NCI-H460 (cell line): ENCODE data around the gene COL23A1. TPM values are rescaled to one million over a fixed set of nuclear protein-coding genes. Genes with fewer than 3 reads are reported as not detected.

Experiments
- DNase-seq: peaks from one replicate; pipeline ENCODE4 v3.0.0-alpha.2; 2016; ENCODE audit warnings: low read depth; ENCODE audit errors: extremely low read depth
- total RNA-seq: library from RNA; depleted of rRNA; stranded (reverse); fragments of >200 nt; shearing (Covaris generic); gene quantifications from 2 replicates; pipeline ENCODE4 v1.2.3, GENCODE V29; 2014

COL23A1 gene
- total RNA-seq, 1 experiment from 2014 or later = not detected

DNA sequence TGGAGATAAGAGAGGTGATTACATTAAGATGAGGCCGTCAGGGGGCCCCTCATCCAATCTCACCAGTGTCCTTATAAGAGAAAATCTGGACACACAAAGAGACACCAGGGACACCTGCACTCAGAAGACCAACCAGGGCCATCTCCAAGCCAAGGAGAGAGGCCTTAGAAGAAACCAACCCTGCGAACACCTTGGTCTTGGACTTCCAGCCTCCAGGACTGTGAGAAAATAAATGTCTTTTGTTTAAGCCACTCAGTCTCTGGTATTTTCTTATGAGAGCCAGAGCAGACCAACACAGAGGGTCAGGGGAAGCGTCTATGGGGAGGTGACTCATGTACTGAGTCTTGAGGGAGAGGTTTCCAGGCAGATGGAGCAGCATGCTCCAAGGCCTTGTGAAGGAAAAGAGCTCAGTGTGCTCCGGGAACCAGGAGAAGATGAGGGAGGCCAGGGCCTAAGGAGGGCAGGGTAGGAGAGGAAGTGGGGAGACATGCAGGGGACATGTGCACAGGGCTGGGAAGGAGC is 363.0 kb downstream of the COL23A1 start:
- no peak for DNase-seq

GRCh38 chr5:178225174-178225573 is 365.0 kb downstream of the COL23A1 start:
- DNase-seq = no peak

GRCh38 chr5:178224403-178224802 is 365.8 kb downstream of the COL23A1 start:
- DNase-seq = no peak

DNA sequence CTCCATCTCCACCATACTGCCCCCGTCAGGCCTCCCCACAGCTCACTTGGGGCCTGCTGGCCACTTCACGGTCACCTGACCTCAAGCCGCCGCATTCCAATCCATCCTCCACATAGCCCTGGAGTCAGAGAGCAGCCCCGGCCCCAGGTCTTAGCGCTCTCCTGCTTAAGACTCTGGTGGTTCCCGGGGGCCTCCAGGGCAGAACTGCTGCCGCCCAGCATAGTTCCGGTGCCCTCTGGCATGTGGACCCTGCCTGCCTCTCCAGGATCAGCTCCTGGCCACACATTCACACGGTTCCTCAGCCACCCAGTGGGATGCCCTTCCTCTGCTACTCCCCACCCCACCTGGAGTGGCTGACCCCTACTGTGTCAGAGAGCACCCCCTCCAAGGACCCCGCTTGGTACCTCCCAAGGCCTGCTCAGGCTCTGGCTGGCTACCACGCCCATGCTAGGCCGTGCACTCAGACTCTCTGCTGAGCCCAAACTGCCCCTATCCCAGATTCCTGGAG is 366.3 kb downstream of the COL23A1 start:
- DNase-seq = no peak

DNA sequence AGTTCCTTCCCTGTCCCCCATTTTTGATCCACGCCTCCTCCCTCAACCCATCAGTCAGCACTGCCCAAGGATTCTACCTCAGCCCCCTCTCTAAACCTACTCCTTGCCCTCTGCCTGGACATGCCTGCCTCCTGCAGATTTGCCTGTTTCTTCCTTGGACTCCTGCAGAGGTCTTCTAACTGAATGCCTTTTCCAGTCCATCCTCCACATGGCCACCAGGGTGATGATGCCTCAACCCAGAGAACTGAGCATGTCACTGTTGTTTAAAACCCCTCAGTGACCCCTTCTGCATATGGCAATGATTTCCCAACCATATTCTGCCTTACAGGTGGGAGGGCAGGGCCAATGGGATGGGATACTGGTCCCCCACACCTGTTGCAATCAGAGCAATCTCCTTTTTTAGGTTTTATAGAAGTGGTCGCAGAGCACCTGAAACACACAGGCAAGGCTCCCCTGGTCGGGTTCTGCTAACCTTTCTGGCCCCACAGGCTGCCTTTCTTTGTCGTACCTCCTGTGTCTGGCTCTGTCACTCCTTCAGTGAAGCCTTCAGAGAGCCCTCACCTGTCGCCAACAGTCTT is 366.9 kb downstream of the COL23A1 start:
- no peak for DNase-seq

GRCh38 chr5:178222292-178222691 is 367.9 kb downstream of the COL23A1 start:
- no peak for DNase-seq

DNA sequence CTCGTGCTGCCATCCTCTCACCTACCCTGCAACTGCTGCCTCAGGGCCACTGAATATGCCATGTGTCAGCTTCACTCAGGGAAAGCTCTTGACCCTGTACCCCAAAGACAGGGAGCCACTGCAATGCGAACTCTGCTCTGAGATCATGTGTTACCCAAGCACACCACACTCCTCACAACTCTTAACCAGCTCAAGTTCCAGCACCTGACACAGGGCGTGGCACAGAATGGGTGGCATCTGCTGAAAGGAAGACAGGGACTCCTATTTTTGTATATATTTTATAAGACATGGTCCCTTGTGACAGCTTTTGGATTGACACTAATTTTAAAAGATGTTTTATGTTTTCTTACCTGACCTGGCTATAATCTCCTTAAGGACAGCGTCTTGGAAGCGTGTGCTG is 368.3 kb downstream of the COL23A1 start:
- no peak for DNase-seq

GRCh38 chr5:178221282-178221681 is 368.9 kb downstream of the COL23A1 start:
- no peak for DNase-seq

DNA sequence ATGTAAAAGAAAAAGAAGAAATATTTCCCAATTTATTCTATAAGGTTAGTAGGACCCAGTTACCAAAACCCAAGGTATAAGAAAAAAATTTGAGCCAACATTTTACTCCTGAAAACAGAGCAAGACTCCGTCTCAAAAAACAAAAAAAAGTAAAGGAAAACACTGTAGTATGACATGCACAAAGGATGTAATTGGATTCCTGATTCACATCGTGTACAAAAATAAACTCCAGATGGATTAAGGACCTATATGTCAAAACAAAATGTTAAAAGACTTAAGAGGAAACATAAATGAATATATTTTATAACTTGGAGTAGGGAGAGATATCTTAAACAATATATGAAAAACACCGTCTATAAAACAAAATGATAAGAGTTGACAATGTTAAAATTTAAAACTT is 371.4 kb downstream of the COL23A1 start:
- no peak for DNase-seq

DNA sequence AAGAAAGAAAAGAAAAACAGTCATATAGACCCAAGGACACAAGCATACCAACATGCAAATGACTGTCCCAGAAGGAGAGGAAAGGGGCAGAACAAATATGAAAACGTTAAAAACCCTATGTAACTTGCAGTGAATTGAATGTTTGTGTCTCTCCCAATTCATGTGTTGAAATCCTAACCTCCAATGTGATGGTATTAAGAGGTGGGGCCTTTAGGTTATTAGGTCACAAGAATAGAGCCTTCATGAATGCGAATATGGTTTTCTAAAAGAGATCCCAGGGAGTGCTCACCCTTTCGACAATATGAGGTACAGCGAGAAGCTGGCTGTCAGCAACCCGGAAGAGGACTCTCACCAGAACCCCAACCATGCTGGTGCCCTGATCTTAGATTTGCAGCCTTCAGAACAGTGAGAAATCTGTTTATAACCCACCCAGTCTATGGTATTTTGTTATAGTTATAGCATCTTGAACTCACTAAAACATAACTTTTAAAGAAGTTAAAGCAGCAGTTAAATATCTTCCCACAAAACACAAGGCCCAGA is 371.9 kb downstream of the COL23A1 start:
- DNase-seq = no peak

GRCh38 chr5:178216779-178217178 is 373.4 kb downstream of the COL23A1 start:
- no peak for DNase-seq

GRCh38 chr5:178216088-178216534 is 374.1 kb downstream of the COL23A1 start:
- no peak for DNase-seq

DNA sequence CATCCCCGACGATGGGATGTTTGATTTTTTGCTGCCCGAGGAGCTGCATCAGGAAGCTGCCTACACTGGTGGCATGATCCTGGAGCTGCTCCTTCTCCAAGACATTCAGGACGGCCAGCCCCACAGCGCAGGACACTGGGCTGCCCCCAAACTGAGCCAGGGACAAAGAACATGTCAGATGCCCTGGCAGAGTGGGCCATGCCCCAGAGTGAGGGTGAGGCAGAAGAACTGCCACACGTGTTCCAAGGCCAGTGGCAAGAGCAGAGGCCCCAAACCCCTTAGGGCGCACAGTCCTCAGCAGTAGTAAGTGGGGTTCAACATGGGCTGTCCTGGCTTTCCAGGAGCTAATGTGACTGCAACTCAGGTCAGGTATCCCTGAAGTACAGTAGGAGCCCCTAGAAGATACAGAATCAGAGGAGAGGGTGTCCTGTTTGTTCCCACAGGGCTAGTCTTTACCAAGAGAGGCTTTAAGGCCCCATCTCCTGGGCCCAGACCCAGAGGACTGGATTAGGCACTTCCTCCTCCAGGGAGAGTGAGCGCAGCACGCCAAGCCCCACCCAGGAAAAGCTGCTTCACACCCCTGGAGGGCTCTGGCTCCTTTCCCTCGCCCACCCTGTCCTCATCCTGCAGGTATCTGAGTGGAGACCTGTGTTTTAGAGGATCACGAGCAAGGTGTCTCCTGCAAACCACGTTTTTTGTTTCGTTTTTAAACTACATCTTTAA is 374.8 kb downstream of the COL23A1 start:
- no peak for DNase-seq

DNA sequence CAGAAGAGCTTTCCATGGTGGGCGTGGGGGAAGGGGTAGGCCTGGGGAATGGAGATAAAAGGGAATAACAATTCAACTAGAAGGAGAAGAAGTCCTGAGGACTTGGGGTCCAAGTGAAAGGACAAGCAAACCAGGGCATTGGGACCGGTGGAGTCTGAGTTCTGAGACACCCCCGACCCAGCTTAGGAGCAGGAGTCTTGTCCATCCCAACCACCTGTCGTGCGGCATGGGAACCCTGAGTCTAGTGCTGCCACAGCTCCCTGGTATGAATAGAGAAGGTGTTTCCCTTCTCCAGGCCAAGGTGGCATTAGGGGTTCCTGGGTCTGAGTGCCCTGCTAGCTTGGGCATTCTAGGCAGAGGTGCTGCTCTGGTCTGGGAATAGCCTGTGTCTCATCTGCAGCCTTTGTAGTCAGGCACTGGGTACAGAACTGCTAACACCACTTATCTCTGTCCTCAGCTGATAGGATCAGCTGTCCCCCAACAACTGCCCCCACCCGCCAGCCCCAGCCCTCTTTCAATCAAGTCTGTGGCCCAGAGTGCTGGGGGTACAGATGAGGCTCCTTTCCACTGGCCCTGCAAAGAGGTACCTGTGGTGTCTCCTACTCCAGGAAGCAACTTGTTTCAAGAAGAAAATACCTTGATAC is 375.9 kb downstream of the COL23A1 start:
- DNase-seq = no peak

DNA sequence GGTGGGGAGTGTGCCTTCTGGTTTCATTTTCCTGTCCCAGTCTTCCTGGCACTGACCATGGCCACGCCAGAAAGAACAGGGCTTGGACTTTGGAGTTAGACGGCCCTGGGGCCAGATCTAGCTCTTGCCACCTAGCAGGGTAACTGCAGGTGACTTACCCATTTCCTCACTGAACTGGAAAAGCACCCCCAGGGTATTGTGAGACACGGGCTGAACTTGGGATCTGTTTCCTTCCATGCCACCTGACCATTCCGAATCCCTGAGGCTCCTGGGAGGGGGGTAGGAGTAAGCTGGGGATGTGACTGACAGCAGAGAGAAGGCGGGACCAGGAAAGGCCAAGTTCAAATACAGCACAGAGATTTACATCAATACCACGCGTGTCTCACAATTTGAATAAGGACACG is 376.4 kb downstream of the COL23A1 start:
- DNase-seq = no peak

DNA sequence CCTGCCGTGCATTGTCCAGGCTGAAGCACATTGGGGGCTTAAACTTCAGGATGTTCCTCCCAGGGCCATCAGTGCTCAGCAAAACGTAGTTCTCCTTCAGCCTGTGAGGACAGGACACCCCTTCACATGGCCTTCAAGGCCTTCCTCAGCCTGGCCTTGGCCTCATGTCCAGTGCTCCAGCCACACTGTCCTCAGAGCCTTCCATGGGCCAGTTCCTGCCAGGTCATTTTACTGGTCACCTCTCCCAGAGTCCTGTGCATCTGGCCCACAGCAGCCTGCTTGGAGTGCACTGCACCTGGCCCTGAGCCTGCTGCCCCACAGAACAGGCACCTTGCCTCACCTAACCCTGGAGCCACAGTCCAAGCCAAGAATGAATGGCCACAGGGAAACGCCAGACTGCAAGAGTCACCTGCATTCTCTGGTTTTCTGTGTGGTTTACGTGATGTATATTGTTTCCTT is 377.2 kb downstream of the COL23A1 start:
- DNase-seq = no peak

- DNase-seq = no peak
Measured at GRCh38 chr5:178212241-178213002, 377.8 kb downstream of the COL23A1 start.

GRCh38 chr5:178211095-178212048 is 378.8 kb downstream of the COL23A1 start:
- DNase-seq = no peak

GRCh38 chr5:178210686-178211085 is 379.5 kb downstream of the COL23A1 start:
- no peak for DNase-seq
